Mammary epithelial cell (primary cell): ENCODE results near the gene TGM5.

Source experiments
- CTCF ChIP-seq, 2 donors: IDR thresholded peaks in 1 of 2; conservative IDR thresholded peaks in 1 of 2; 2 replicates each; pipeline ENCODE4 v1.5.1; 2011 to 2012; ENCODE audit warnings: inconsistent platforms in 2 of 2, low read length in 2 of 2, mild to moderate bottlenecking in 2 of 2, control low read depth in 1 of 2, low read depth in 1 of 2; ENCODE audit not compliant: insufficient read depth in 1 of 2; ENCODE audit errors: extremely low read depth in 1 of 2
- EZH2 ChIP-seq: IDR thresholded peaks from 2 replicates; pipeline ENCODE4 v1.6.1; 2012; ENCODE audit warnings: low read length, inconsistent platforms, borderline replicate concordance

DNA sequence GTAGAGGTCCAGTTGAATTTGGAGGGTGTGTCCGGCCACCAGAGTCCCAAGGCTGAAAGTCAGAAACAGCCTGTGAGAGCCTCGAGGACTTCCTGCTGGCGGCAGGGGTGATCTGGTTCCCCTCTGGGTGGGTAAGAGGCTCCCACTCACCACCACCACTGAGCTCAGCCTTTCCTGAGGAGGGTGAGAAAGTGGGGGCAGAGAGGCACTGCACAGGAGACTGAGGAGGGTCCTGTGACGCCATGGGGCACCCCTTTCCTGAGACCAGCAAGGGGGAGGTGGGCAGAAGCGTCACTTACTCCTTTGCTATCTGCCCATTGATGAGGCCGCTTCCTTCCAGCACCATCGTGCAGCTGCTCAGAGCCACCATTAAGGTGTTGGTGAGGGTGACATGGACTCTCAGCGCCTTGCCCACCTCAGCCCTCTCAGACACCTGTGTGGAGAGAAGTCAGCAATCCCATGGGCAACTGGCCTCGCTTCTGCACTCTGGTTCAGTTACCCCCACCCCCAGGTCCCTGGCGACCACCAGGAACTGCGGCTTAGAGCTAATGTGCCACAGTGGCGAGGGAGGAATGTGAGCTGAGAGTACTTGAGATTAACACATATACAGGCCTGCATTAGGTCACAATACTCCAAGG, 10.0 kb upstream of the TGM5 start:
- TF ChIP-seq CTCF (conservative IDR thresholded peaks at IDR 0.05 in 1 of 2, IDR thresholded peaks at IDR 0.05 in 1 of 2; ENCODE audit: extremely low read depth in 1 of 2, insufficient read depth in 1 of 2, low read depth in 1 of 2, low read length in 2 of 2) (no peak), EZH2 (no peak)
